ENCODE results near the gene TACSTD2. TPM values are rescaled to one million over a fixed set of nuclear protein-coding genes. Genes with fewer than 3 reads are reported as not detected.
"Not testable (repeated sequence)": the region's sequence is repeated elsewhere in the genome, so short reads cannot be mapped to it uniquely, and the experiment has no call there.

Gene TACSTD2
- polyA plus RNA-seq, 1 experiment, result 0.16 TPM

DNA sequence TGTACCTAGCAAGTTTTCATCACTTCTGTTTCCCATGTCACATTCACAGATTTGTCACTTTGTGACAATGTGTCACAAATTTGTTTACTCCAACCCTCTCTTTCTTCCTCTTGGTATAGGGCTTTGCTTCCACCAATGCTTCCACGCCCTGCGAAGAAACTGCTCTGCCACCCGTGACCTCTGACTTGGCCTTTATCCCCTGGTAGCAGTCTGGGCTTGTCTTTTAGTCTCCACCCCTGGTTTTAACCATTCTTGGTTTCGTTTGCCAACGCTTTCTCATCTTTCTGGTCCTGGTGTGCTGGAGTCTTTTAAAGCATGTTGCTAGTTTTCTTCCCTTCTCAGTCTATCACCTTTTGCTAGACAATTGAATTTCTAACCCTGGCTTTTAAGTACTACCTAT, 8.1 kb downstream of the TACSTD2 start:
- DNase-seq (ENCODE audit: low read depth), result no peak
- Histone ChIP-seq H3K27me3 (ENCODE audit: control insufficient read depth, insufficient read depth, low read length) (peaks cover 21% of the 10 kb centered on the region), H3K4me3 (ENCODE audit: low read depth, low read length) (no peak overlapping the region), H3K36me3 (ENCODE audit: control insufficient read depth, insufficient read depth, low read length) (no peaks in the 10 kb centered on the region)
- POLR2A ChIA-PET, result no interaction called here
- TF ChIP-seq, protein P1, sequence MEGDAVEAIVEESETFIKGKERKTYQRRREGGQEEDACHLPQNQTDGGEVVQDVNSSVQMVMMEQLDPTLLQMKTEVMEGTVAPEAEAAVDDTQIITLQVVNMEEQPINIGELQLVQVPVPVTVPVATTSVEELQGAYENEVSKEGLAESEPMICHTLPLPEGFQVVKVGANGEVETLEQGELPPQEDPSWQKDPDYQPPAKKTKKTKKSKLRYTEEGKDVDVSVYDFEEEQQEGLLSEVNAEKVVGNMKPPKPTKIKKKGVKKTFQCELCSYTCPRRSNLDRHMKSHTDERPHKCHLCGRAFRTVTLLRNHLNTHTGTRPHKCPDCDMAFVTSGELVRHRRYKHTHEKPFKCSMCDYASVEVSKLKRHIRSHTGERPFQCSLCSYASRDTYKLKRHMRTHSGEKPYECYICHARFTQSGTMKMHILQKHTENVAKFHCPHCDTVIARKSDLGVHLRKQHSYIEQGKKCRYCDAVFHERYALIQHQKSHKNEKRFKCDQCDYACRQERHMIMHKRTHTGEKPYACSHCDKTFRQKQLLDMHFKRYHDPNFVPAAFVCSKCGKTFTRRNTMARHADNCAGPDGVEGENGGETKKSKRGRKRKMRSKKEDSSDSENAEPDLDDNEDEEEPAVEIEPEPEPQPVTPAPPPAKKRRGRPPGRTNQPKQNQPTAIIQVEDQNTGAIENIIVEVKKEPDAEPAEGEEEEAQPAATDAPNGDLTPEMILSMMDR (IDR thresholded peaks at IDR 0.05; ENCODE audit: insufficient read depth, low read depth, low read length), result no peak
- CTCF ChIA-PET, result no interaction called here

DNA sequence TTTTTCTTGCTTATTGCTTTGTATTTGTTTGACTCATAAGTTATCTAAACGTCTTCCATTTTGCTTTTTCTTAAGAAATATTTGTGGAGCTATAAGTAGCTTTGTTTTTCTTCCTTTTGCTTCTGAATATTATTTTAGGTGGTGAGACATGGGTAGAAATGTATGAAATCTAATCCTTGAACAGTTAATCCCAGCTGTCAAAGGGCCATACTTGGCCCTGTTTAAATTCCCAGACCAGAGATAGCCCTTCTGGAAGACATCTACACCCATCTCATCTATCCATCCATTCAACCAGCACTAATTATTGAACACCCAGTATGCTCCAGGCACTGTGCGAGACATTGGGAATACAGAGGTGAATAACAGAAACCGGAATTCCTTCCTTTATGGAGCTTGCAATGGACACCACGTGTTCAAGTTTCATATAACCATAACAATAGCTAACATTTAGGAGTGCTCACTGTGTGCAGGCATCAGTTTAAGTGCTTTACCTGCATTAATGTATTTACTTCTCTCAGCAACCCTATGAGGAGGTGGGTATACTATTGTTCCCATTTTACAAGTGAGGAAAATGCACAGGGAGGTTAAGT, 8.7 kb downstream of the TACSTD2 start:
- DNase-seq (ENCODE audit: low read depth), result no peak
- Histone ChIP-seq H3K27me3 (ENCODE audit: control insufficient read depth, insufficient read depth, low read length) (peaks cover 17% of the 10 kb centered on the region), H3K36me3 (ENCODE audit: control insufficient read depth, insufficient read depth, low read length) (no peaks in the 10 kb centered on the region), H3K4me3 (ENCODE audit: low read depth, low read length) (no peak overlapping the region)
- TF ChIP-seq, protein P1 (IDR thresholded peaks at IDR 0.05; ENCODE audit: insufficient read depth, low read depth, low read length), result no peak
- ChIA-PET CTCF (no interaction called here), POLR2A (no interaction called here)

DNA sequence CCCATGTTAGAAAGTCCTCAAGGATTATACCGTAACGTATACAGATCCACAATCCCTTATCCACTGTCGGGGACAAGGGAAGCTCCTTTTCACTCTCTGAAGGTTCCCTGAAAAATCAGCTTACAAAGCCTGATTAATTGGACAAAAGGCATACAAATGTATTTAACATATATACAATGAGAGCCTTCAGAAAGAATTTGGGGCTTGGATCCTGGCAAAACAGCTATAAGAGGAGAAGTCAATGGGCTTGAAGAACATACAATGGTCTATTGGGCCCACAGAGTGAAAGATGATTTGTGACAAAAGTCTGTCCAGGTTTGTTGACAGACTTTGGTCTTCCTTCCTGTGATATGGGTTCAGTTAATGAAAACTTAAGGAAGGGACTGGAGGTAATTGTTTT, 10.7 kb downstream of the TACSTD2 start:
- Histone ChIP-seq H3K36me3 (ENCODE audit: control insufficient read depth, insufficient read depth, low read length) (no peaks in the 10 kb centered on the region), H3K4me3 (ENCODE audit: low read depth, low read length) (no peak overlapping the region), H3K27me3 (ENCODE audit: control insufficient read depth, insufficient read depth, low read length) (peaks cover 5% of the 10 kb centered on the region)
- ChIA-PET CTCF (interaction anchor here (0.9 kb wide), 1 partner anchor 23 kb away, joined by 3 read pairs; no protein-coding TSS in a partner anchor), POLR2A (no interaction called here)
- TF ChIP-seq, protein P1 (IDR thresholded peaks at IDR 0.05; ENCODE audit: insufficient read depth, low read depth, low read length), result no peak
- no peak for DNase-seq (ENCODE audit: low read depth)

DNA sequence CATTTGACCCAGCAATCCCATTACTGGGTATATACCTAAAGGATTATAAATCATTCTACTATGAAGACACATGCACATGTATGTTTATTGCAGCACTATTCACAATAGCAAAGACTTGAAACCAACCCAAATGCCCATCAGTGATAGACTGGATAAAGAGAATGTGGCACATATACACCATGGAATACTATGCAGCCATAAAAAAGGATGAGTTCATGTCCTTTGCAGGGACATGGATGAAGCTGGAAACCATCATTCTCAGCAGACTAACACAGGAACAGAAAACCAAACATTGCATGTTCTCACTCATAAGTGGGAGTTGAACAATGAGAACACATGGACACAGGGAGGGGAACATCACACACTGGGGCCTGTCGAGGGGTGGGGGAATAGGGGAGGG, 13.3 kb downstream of the TACSTD2 start:
- POLR2A ChIA-PET, result interaction anchor here (0.7 kb wide), 1 partner anchor 17 kb away, joined by 4 read pairs; the partner anchor contains the start of gene OMA1
- H3K27me3 ChIP-seq (ENCODE audit: control insufficient read depth, insufficient read depth, low read length); H3K4me3 ChIP-seq (ENCODE audit: low read depth, low read length); H3K36me3 ChIP-seq (ENCODE audit: control insufficient read depth, insufficient read depth, low read length); DNase-seq (ENCODE audit: low read depth): not testable (repeated sequence)
- CTCF ChIA-PET, result interaction anchor here (1.2 kb wide), 1 partner anchor 17 kb away, joined by 3 read pairs; the partner anchor contains the start of gene OMA1

DNA sequence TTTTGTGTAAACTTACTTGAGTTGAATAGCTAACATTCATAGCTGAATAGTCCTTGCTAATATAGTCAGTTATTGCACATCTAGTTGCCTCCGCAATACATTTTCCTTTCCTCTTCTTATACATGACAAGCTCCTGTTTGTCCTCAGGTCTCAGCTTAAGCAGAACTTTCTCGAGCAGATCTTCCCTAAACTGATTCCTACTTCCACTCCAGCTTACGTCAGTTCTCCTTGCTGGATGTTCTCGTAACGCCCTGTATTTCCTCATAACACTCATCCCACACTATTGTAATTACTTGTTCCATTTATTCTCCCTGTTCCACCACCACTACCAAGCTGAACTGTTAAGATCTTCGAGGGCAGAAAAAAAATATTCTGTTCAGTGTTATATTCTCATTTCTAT, 15.4 kb downstream of the TACSTD2 start:
- H3K27me3 ChIP-seq (ENCODE audit: control insufficient read depth, insufficient read depth, low read length), result peaks cover 5% of the 10 kb centered on the region
- no peak for DNase-seq (ENCODE audit: low read depth)
- H3K4me3 ChIP-seq (ENCODE audit: low read depth, low read length), result no peak overlapping the region
- ChIA-PET POLR2A (no interaction called here), CTCF (interaction anchor here (1.4 to 2.6 kb wide), 3 partner anchors 10 to 91 kb away, joined by 3 to 11 read pairs (median 5); partner anchors contain the start of gene OMA1)
- H3K36me3 ChIP-seq (ENCODE audit: control insufficient read depth, insufficient read depth, low read length), result no peaks in the 10 kb centered on the region
- TF ChIP-seq, protein P1 (IDR thresholded peaks at IDR 0.05; ENCODE audit: insufficient read depth, low read depth, low read length), result no peak

DNA sequence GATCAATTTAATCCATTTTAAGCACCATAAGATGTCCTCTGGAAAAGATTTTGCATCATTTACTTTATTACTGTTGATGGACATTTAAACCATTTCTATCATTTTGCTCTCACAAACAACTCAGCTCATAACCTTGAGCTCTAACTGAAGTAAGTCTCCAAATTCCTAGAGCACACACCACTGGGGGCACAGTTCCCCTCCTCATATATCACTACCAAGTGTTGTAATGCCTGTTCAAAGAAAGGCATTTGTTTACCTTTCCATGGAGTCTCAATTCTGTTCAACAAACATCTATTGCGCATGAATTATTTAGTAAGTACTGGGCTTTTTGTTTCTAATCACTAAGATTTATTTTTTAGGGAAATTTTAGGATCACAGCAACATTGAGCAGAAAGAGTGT, 21.7 kb downstream of the TACSTD2 start:
- ChIA-PET POLR2A (interaction anchor here (0.6 kb wide), 1 partner anchor 94 kb away, joined by 7 read pairs; no protein-coding TSS in a partner anchor), CTCF (no interaction called here)
- H3K4me3 ChIP-seq (ENCODE audit: low read depth, low read length), result no peak overlapping the region
- TF ChIP-seq, protein P1 (IDR thresholded peaks at IDR 0.05; ENCODE audit: insufficient read depth, low read depth, low read length), result no peak
- peaks cover 4% of the 10 kb centered on the region for H3K27me3 ChIP-seq (ENCODE audit: control insufficient read depth, insufficient read depth, low read length)
- H3K36me3 ChIP-seq (ENCODE audit: control insufficient read depth, insufficient read depth, low read length), result no peaks in the 10 kb centered on the region
- DNase-seq (ENCODE audit: low read depth), result no peak
